HL-60/S4 treated with retinoic acid at 250 ng/mL for 4 days and 3 days (cell line): ENCODE measurements around the gene RNF166.

Experiments
- in situ Hi-C: fragments of 300-500 bp; cut with MboI; formaldehyde crosslinking; loops from 2 replicates; pipeline ENCODE4 v1.7.0; 2022; ENCODE audit warnings: low sequenced_read_pairs

RNF166 gene

DNA sequence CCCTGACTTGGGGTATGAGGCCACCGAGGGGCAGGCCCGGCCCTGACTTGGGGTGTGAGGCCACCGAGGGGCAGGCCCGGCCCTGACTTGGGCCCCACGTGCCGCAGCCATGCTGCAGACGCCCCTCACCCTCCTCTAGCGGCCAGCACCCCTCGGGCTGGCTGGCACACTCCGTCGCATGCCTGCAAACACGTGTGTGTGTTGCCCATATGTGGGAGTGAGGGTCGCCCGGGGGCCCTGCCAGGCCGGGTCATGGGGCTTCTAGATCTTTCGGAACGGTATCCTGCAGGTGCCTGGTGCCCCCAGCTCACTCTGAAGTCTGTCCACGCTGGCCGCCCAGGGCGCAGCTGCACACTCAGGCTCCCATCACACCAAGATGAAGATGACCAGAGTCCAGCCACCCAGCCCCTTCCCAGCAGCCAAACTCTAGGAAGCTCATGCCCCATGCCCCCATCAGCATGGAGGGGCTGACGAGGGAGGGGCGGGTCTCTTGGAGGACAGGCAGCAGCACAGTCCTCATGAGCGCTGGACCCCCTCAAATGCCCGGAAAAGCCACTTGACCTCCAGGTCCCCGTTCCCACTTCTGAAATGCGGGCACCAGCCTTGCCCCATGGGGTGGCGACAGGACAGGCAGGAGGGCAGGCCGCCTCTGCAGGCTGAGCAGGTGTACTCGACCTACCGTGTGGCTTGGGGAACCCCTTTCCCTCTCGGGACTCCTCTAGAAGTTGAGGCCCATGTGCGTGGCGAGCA, 33.9 kb upstream of the RNF166 start:
- in situ Hi-C loops, result loop anchor here (25.0 kb wide), 1 partner anchor 472 kb away; the partner anchor contains the start of genes SLC22A31 and ZNF778

DNA sequence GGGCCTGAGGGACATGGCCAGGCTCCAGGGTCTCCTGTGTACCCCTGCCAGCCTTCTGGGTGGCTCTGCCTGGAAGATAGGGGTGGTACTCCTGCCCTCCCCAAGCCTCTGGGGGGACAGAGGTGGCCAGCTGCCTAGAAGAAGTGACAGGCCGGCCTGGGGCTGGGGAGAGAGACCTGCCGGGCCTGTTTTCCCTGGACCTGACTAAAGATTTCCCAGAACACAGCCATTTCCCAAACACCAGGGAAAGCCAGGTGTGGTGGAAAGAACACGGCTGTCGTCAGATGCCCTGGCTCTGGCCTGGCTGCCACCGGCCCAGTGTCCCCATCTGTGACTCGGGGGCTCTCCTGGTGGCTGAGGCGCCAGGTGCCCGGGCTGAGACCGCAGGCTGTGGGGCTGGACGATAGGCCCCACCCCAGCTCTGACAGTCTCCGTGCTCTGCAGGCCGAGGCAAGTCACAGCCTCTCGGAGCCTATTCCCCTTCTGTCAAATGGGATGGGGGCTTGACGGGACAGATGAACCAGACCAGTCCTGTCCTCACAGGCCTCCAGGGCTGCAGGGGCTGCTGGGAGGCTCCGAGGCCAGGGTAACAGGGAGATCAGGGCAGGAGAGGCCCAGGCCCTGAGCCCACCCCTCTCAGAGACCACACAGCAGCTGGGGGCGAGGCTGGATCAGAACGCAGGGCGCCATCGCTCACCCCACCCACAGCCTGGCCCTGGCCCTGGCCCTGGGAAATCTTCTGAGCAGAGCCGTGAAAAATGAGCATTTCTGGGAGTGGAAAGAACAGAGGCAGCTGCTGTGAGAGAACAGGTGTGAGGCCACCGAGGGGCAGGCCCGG, 33.1 kb upstream of the RNF166 start:
- in situ Hi-C loops, result loop anchor here (25.0 kb wide), 1 partner anchor 473 kb away; the partner anchor contains the start of genes SLC22A31 and ZNF778

GRCh38 chr16:88738151-88739084, 32.2 kb upstream of the RNF166 start:
- in situ Hi-C loops, result loop anchor here (25.0 kb wide), 1 partner anchor 474 kb away; the partner anchor contains the start of genes SLC22A31 and ZNF778

GRCh38 chr16:88737298-88738150, 31.3 kb upstream of the RNF166 start:
- in situ Hi-C loops, result loop anchor here (25.0 kb wide), 1 partner anchor 475 kb away; the partner anchor contains the start of genes SLC22A31 and ZNF778

GRCh38 chr16:88736496-88736895, 30.3 kb upstream of the RNF166 start:
- in situ Hi-C loops, result loop anchor here (25.0 kb wide), 1 partner anchor 476 kb away; the partner anchor contains the start of genes SLC22A31 and ZNF778

DNA sequence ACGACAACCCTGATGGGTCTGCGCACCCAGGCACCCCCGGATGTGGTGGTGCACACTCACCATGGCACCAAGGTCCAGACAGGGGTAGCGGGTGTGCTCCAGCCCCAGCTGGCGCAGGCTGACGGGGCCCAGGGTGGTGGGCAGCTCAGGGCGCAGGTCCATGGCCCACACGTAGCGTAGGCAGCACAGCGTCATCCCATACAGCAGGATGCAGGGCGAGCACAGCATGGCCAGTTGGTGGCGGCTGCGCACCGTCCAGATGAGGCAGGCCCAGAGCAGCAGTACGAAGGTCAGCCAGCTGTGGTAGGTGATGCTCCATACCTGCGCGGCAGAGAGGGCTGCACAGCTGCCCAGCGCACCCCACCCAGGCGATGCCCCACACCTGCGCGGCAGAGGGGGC, 29.9 kb upstream of the RNF166 start:
- in situ Hi-C loops, result loop anchor here (25.0 kb wide), 1 partner anchor 476 kb away; the partner anchor contains the start of genes SLC22A31 and ZNF778

DNA sequence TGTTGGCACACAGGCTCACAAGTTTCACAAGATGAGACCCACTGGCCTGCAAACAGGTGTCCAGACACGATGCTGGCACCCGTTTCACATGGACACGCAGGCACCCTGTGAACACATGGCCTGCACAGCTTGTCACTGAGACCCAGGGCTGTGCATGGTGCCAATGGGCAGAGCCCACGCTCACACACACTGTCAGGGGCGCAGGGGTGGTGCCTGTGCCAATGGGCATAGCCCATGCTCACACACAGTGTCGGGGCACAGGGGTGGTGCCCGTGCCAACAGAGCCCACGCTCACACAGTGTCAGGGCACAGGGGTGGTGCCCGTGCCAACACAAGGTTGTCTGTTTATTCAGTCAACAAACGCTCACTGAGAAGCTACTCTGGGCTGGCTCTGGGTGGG, 29.4 kb upstream of the RNF166 start:
- in situ Hi-C loops, result loop anchor here (25.0 kb wide), 1 partner anchor 477 kb away; the partner anchor contains the start of genes SLC22A31 and ZNF778

DNA sequence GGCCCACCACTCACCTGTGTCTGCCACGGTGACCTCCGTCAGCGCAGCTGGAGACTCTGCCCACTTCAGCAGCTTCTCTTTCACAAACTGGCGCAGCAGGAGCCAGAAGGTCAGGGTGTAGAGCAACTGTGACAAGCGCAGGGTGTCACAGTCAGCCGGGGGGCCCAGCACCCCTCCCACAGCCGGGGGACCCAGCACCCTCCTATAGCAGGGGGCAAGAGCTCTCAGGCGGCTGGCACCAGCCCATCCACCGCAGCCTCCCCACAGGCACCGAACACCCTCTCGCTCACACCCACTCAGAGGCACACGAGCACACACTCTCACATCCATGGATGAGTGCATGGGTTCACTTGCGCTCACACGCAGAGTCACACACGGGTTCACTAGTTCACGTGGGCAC, 28.9 kb upstream of the RNF166 start:
- in situ Hi-C loops, result loop anchor here (25.0 kb wide), 1 partner anchor 477 kb away; the partner anchor contains the start of genes SLC22A31 and ZNF778

DNA sequence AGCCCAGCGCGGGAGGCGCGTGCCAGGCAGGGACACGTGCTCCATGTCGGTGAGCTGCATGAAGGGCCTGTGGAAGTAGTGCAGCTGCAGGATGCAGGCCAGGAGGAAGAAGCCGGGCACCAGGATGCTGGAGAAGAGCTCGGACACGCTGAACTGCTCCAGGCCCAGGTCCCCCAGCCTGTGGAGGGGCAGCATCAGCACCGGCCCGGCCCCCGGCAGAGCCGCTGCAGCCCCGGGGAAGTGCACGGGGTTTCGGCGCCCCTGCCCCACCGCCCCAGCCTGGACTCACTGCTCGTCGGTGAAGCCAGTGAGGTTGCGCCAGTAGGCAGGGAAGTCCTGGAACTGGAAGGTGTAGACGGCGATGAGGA, 28.1 kb upstream of the RNF166 start:
- in situ Hi-C loops, result loop anchor here (25.0 kb wide), 1 partner anchor 478 kb away; the partner anchor contains the start of genes SLC22A31 and ZNF778

- in situ Hi-C loops, result loop anchor here (25.0 kb wide), 1 partner anchor 479 kb away; the partner anchor contains the start of genes SLC22A31 and ZNF778
Observed at GRCh38 chr16:88733630-88734360, 27.6 kb upstream of the RNF166 start.

GRCh38 chr16:88732961-88733294, 26.7 kb upstream of the RNF166 start:
- in situ Hi-C loops, result loop anchor here (25.0 kb wide), 1 partner anchor 479 kb away; the partner anchor contains the start of genes SLC22A31 and ZNF778

- in situ Hi-C loops, result loop anchor here (25.0 kb wide), 1 partner anchor 480 kb away; the partner anchor contains the start of genes SLC22A31 and ZNF778
Observed at GRCh38 chr16:88732172-88732960, 26.2 kb upstream of the RNF166 start.

- in situ Hi-C loops, result loop anchor here (25.0 kb wide), 1 partner anchor 481 kb away; the partner anchor contains the start of genes SLC22A31 and ZNF778
Observed at GRCh38 chr16:88731699-88732098, 25.5 kb upstream of the RNF166 start.

DNA sequence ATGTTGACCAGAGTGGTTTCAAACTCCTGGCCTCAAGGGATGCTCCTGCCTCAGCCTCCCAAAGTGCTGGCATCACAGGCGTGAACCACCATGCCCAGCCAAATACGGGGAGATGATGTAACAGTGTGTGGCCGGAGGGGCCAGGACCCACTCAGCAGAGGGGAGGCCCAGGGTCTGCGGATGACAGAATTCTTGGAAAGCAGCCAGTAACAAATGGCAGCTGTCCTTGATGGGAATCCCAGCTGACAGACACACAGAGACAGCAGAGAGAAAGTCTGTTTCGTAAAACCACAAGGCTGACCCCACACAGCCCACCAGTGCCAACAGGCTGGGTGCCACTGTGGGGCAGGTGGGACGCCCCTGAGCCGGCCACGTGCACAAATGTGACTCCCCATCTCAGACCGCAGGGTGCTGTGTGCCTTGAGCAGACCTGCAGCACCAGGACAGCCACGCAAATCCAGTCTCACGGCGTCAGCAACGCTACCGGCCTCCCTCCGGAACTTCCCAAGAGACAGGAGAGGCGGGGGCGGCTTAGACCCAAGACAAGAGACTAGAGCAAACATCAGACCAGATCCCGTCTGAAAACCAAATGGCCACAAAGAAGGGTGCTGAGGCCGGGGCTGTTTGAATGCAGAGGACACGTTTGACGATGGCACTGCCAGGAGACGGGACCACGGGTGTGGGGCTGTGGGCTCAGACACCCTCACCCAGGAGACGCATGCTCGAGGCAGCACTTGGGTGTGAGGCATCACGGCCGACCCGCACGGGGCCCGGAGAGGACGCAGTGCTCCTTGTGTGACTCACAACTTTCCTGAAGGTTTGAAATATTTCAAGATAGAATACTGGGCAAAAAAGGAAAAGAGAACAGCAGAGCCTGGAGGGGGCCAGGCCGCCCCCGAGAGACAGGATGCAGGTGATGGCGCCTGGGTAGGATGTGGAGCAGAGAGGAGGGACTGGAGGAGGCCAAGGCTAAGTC, 24.7 kb upstream of the RNF166 start:
- in situ Hi-C loops, result loop anchor here (25.0 kb wide), 1 partner anchor 481 kb away; the partner anchor contains the start of genes SLC22A31 and ZNF778

- in situ Hi-C loops, result loop anchor here (25.0 kb wide), 1 partner anchor 484 kb away; the partner anchor contains the start of genes SLC22A31 and ZNF778
Observed at GRCh38 chr16:88727871-88728270, 21.7 kb upstream of the RNF166 start.

- in situ Hi-C loops, result loop anchor here (25.0 kb wide), 1 partner anchor 485 kb away; the partner anchor contains the start of genes SLC22A31 and ZNF778
Observed at GRCh38 chr16:88726981-88727380, 20.8 kb upstream of the RNF166 start.
